Omental fat pad (tissue), 4 donors: ENCODE measurements around the gene KRT85. TPM values are rescaled to one million over a fixed set of nuclear protein-coding genes. Genes with fewer than 3 reads are reported as not detected.
"Not testable (repeated sequence)": the region's sequence is repeated elsewhere in the genome, so short reads cannot be mapped to it uniquely, and the experiment has no call there.

Source experiments
- ATAC-seq: fragments of 150-250 bp; one replicate; pipeline ENCODE4 v1.9.1; 2016; ENCODE audit warnings: mild to moderate bottlenecking, moderate library complexity; ENCODE audit not compliant: low FRiP score
- DNase-seq: peaks from one replicate; pipeline ENCODE4 v3.0.0-alpha.2; 2019; ENCODE audit warnings: low spot score
- total RNA-seq, 4 donors: library from RNA; depleted of rRNA; stranded (reverse); fragments of >200 nt; gene quantifications; one replicate each; pipeline ENCODE4 v1.1.0, GENCODE V29; 2016
- TF ChIP-seq, protein P1 (sequence below), 3 donors: fragments of 450-650 bp; IDR thresholded peaks; one replicate each; pipeline ENCODE4 v1.5.1; 2016 to 2017; ENCODE audit warnings: antibody characterized with exemption in 3 of 3, mild to moderate bottlenecking in 3 of 3, moderate library complexity in 2 of 3

KRT85 gene
- total RNA-seq, 4 donors from 2014 or later: not detected

DNA sequence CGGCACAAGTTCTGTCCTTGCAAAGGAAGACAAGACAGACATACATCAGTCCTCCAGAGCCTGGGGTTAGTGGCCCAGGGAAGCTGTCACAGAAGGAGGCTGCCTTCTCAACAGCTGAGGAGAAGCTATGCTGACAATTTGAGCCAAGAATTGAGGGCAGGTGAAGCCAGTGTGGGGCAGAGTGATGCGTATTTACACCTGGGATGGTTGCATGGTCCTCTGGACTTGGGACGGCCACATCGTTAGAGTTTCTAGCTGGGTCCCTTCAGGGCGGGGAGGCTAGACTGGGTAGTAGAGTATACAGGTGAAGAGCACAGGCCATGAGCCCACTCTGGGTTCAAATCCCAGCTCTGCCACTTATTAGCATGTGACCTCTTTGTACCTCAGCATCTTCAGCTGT, 16.5 kb downstream of the KRT85 start:
- ATAC-seq (no peak), DNase-seq (no peak)
- TF ChIP-seq, protein P1, sequence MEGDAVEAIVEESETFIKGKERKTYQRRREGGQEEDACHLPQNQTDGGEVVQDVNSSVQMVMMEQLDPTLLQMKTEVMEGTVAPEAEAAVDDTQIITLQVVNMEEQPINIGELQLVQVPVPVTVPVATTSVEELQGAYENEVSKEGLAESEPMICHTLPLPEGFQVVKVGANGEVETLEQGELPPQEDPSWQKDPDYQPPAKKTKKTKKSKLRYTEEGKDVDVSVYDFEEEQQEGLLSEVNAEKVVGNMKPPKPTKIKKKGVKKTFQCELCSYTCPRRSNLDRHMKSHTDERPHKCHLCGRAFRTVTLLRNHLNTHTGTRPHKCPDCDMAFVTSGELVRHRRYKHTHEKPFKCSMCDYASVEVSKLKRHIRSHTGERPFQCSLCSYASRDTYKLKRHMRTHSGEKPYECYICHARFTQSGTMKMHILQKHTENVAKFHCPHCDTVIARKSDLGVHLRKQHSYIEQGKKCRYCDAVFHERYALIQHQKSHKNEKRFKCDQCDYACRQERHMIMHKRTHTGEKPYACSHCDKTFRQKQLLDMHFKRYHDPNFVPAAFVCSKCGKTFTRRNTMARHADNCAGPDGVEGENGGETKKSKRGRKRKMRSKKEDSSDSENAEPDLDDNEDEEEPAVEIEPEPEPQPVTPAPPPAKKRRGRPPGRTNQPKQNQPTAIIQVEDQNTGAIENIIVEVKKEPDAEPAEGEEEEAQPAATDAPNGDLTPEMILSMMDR (IDR thresholded peaks at IDR 0.05): no peak

DNA sequence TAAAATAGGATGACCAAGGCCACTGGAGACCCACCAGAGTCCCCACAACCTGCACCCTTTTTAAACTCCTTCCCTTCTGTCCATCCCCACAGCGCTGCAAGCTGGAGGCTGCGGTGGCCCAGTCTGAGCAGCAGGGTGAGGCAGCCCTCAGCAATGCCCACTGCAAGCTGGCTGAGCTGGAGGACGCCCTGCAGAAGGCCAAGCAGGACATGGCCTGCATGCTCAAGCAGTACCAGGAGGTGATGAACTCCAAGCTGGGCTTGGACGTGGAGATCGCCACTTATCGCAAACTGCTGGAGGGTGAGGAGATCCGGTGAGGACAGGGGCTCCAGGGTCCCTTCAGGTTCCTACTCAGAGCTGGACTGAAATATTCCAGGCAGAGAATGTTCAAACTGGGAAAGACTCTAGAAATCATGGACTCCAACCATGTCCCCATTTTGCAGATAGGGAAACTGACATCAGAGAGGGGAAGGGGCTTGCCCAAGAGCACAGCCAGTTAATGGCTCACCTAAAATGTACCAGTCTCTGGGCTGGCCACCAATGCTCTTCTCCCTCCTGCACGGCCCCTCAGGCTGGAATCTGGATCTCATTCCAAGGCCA, 17.2 kb downstream of the KRT85 start:
- ATAC-seq: no peak
- no peak for DNase-seq
- TF ChIP-seq, protein P1 (IDR thresholded peaks at IDR 0.05): no peak

DNA sequence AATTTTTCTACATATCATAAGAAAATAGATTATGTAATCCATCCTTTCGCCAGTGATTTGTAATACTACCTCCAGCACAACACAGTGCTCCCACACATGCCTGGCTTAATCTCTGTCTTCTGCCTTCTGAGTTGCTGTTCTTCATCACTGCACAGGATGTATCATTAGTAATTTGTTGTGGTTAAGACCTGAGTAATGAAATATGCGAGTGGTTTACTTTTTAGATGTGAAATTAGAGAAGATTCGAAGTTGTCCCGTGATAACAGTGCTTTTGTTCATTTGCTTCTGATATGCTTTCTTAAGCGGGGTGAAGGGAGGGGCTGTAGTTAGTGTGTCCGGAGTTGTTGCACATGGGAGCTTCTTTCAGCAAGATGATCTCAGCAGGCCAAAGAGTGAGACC, 18.1 kb downstream of the KRT85 start:
- peak; percentile 92 for ATAC-seq
- no peak for DNase-seq

DNA sequence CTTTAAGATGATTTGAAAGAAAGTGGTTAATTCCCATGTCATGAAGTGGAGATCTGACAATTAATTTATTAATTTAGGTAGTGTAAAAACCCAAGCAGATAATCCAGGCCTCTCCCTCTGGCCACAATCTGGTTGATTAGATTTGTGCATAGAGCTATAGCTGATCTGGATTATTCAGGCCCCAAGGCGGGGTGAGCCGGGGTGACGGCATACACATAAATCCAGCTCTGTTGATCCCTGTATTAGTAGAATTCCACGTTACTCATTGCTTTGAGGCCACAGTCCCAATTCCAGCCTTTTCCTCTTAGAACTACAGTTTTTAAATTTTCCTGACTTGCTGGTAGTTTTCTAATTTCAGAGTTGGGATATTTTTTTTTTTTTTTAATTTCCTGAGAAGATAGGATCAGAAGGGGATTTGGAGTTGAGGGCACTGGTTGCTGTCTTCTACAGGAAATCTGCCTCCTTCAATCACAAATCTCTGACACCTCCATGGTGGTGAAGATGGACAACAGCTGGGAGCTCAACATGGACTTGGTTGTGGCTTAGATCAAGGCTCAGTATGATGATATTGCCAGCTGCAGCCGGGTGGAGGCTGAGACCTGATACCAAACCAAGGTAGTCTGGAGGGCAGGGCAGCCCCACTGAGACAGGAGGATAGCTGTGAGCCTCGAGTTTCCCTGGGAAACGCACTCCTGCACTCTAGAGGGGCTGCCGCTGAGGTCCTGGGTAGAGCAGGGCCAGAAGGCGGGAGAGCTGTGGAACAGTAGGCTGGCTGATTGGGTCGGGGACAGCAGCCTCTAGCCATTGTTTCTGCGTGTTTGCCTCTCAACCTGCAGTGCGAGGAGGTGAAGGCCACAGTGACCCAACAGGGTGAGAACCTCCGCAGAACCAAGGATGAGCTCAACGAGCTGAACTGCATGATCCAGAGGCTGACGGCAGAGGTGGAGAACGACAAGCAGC, 19.4 kb downstream of the KRT85 start:
- DNase-seq: no peak
- TF ChIP-seq, protein P1 (IDR thresholded peaks at IDR 0.05): no peak
- ATAC-seq: no peak

More for the DNA sequence above, 18.1 kb downstream of the KRT85 start:
- TF ChIP-seq, protein P1 (IDR thresholded peaks at IDR 0.05): no peak

DNA sequence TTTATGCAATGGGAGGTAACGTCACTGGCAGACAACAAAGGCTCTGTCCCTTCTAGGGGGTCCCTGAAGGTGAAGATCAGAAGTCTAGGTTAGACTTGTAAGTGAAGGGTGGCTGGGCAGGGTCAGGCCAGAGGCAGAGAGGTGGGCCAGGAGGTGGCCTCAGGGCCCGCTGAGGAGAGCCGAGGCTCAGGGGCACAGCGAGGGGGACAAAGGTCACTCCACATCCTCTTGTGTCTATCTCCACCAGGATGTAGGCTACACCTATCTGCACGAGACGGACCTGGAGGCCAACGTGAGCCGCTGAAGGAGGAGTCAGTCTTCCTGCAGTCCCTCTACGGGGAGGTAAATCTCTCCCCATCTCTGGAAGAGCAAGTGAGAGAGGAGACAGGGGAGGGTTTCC, 20.3 kb downstream of the KRT85 start:
- DNase-seq (no peak), ATAC-seq (no peak)
- TF ChIP-seq, protein P1 (IDR thresholded peaks at IDR 0.05): no peak

DNA sequence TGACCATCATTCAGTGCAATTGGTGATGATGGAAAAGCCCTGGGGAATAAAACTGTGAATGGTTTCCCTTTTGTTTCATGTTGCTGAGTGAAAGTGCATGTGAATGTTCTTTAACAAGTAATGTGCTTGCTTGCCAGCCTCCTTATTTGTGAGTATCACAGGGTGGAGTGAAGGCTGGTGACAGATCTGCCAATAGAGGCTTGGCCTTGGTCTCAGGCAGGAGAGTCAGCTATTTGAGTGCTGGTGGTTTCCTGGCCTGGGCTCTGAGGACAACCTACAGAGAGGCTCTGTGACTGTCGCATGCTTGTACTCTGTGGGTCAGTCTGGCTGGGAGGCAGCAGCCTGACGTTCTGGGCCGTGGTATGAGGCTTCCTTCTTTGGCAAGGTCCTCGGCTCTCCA, 20.7 kb downstream of the KRT85 start:
- DNase-seq (no peak), ATAC-seq (no peak)
- TF ChIP-seq, protein P1 (IDR thresholded peaks at IDR 0.05): no peak

DNA sequence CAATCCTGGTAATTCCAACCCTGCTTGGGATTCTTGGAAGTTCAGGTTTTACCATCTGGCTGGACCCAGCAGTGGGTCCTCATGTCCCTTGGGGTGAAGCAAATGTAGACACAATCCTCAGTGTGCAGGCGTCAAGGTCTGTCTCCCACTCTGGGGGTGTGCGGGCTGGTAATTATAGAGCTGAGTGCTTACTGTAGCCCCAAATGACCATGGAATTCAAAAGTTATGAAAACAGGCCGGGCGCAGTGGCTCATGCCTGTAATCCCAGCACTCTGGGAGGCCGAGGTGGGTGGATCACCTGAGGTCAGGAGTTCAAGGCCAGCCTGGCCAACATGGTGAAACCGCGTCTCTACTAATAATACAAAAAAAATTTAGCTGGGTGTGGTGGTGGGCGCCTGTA, 22.2 kb downstream of the KRT85 start:
- not testable (repeated sequence) for DNase-seq, ATAC-seq
